Chondrocyte (in vitro differentiated cells): ENCODE results near the gene NLRX1. TPM values are rescaled to one million over a fixed set of nuclear protein-coding genes. Genes with fewer than 3 reads are reported as not detected.
"Not testable (repeated sequence)": the region's sequence is repeated elsewhere in the genome, so short reads cannot be mapped to it uniquely, and the experiment has no call there.

Experiments
- DNase-seq: peaks from one replicate; pipeline ENCODE4 v3.0.0; 2021; ENCODE audit warnings: mixed read lengths, low spot score
- H3K27ac Mint-ChIP-seq: one replicate; pipeline ENCODE4 v1.8.0; 2021; ENCODE audit warnings: mild to moderate bottlenecking, moderate library complexity, mixed read lengths; ENCODE audit not compliant: unreplicated experiment
- H3K27me3 Mint-ChIP-seq: 2 replicates; pipeline ENCODE4 v1.8.0; 2021; ENCODE audit warnings: low read depth, mixed read lengths
- H3K36me3 Mint-ChIP-seq: 2 replicates; pipeline ENCODE4 v1.8.0; 2021; ENCODE audit warnings: low read depth, mixed read lengths
- H3K4me1 Mint-ChIP-seq: 2 replicates; pipeline ENCODE4 v1.8.0; 2021; ENCODE audit warnings: low read depth, mild to moderate bottlenecking, mixed read lengths
- H3K4me3 Mint-ChIP-seq: one replicate; pipeline ENCODE4 v1.8.0; 2021; ENCODE audit warnings: mild to moderate bottlenecking, moderate library complexity, mixed read lengths; ENCODE audit not compliant: unreplicated experiment
- H3K9me3 Mint-ChIP-seq: 2 replicates; pipeline ENCODE4 v1.8.0; 2021; ENCODE audit warnings: low read depth, mixed read lengths
- total RNA-seq: library from RNA; stranded (reverse); gene quantifications from 3 replicates; pipeline ENCODE4 v1.2.1, GENCODE V29; 2021
- TF ChIP-seq, protein P1 (sequence below): fragments of 200-600 bp; sonication (generic); IDR thresholded peaks from 2 replicates; pipeline ENCODE4 v1.5.0; 2021; ENCODE audit warnings: antibody characterized with exemption, mild to moderate bottlenecking, moderate library complexity

The NLRX1 gene
- total RNA-seq, 1 donor from 2014 or later = 20.1 TPM

DNA sequence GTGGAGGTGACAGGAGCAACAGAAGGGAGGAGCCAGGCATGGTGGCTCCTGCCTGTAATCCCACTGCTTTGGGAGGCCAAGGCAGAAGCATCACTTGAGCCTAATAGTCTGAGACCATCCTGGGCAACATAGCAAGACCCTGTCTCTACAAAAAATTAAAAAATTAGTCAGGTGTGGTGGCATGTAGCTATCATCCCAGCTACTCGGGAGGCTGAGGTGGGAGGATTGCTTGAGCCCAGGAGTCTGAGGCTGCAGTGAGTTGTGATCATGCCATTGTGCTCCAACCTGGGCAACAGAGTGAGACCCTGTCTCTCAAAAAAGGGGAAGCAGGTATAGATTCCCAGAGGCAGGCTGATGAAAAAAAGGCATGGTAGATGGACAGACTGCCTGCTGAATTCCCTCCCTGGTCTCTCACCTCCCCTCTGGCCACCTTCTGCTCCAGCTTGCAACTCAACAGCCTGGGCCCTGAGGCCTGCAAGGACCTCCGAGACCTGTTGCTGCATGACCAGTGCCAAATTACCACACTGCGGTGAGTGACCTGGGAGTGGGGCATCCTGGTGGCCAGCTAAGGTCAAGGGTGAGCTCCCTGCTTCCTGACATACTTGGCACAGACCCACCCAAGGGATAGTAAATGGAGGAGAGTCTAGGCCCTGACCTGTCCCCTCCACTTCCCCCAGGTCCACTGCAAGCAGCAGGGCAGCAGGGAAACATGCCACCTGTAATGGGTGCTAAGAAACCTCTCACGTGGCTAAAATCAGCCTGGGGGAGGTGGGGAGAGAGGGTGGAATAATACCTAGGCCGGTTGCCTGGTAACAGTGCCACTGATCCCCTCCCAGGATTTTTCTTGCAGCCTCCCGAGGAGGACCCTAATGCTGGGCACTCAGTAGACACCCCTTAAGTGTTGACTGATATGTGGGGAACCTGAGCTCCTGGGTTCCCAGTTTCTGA lies 12.5 kb downstream of the NLRX1 start:
- TF ChIP-seq, protein P1, sequence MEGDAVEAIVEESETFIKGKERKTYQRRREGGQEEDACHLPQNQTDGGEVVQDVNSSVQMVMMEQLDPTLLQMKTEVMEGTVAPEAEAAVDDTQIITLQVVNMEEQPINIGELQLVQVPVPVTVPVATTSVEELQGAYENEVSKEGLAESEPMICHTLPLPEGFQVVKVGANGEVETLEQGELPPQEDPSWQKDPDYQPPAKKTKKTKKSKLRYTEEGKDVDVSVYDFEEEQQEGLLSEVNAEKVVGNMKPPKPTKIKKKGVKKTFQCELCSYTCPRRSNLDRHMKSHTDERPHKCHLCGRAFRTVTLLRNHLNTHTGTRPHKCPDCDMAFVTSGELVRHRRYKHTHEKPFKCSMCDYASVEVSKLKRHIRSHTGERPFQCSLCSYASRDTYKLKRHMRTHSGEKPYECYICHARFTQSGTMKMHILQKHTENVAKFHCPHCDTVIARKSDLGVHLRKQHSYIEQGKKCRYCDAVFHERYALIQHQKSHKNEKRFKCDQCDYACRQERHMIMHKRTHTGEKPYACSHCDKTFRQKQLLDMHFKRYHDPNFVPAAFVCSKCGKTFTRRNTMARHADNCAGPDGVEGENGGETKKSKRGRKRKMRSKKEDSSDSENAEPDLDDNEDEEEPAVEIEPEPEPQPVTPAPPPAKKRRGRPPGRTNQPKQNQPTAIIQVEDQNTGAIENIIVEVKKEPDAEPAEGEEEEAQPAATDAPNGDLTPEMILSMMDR = no peak
- H3K27ac Mint-ChIP-seq = no peak overlapping the region
- no peaks in the 10 kb centered on the region for H3K27me3 Mint-ChIP-seq
- H3K4me3 Mint-ChIP-seq = no peak overlapping the region
- no peaks in the 10 kb centered on the region for H3K9me3 Mint-ChIP-seq
- peaks cover 8% of the 10 kb centered on the region for H3K4me1 Mint-ChIP-seq
- peaks cover 13% of the 10 kb centered on the region for H3K36me3 Mint-ChIP-seq
- DNase-seq = no peak

DNA sequence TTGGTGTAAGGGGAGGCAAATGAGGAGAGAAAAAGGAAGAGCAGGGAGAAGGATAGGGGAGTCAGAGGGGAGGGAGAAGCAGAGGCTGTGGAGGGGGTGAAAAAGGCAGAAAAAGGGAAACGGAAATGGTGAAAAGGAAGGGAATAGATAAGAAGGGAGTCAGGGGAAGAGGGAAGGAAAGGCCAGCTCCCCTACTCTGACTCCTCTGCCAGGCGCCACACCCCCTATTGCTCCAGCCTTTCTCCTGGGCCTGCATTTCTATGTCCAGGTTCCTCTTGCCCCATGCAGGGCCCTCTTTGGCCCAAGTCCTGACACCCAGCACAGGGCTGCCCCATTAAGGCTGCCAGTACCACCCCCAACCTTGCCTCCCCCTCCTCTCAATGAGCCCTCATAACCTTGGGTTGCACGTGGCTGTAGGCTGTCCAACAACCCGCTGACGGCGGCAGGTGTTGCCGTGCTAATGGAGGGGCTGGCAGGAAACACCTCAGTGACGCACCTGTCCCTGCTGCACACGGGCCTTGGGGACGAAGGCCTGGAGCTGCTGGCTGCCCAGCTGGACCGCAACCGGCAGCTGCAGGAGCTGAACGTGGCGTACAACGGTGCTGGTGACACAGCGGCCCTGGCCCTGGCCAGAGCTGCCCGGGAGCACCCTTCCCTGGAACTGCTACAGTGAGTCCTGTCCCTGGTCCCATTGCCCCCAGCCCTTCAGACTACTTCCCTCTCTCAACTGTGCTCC lies 13.3 kb downstream of the NLRX1 start:
- Mint-ChIP-seq H3K27ac (no peak overlapping the region), H3K36me3 (peaks cover 13% of the 10 kb centered on the region), H3K4me3 (no peak overlapping the region), H3K9me3 (no peaks in the 10 kb centered on the region), H3K27me3 (no peaks in the 10 kb centered on the region), H3K4me1 (peaks cover 8% of the 10 kb centered on the region)
- TF ChIP-seq, protein P1 = no peak
- no peak for DNase-seq

DNA sequence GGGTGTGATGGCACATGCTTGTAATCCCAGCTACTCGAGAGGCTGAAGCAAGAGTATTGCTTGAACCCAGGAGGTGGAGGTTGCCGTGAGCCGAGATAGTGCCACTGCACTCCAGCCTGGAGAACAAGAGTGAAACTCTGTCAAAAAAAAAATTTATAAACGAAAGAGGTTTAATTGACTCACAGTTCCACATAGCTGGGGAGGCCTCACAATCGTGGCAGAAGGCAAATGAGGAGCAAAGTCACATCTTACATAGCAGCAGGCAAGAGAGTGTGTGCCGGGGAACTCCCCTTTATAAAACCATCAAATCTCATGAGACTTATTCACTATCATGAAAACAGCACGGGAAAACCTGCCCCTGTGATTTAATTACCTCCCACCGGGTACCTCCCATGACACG lies 15.9 kb downstream of the NLRX1 start:
- H3K27ac Mint-ChIP-seq, H3K4me3 Mint-ChIP-seq, H3K9me3 Mint-ChIP-seq, H3K4me1 Mint-ChIP-seq, DNase-seq, H3K27me3 Mint-ChIP-seq: not testable (repeated sequence)
- H3K36me3 Mint-ChIP-seq = peaks cover 11% of the 10 kb centered on the region

DNA sequence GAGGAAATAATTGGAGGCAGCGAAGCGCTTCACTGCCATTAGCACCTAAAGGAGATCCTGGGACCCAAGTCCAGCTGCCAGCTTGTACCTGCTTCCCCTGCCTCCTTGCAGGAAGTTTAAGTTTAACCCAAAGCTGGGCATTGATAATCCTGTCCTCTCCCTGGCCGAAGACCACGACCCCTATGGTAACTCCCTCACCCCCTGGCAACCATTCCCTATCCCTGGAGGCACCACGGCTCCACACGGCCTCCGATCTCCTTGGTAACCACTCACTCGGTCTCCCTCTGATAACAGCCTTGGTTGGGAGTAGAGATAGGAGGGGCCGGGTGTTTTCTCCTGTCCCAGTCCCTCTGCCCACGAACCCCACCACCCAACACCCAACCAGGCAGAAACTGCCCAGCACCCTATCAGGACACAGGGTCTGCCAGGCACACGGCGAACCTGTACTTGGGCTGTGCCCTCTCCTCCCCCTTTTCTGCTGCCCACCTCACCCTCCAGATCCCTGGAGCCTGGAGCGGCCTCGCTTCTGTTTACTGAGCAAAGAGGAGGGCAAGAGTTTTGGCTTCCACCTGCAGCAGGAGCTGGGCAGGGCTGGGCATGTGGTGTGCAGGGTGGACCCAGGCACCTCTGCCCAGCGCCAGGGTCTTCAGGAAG lies 17.6 kb downstream of the NLRX1 start:
- TF ChIP-seq, protein P1 = no peak
- H3K4me3 Mint-ChIP-seq = no peak overlapping the region

DNA sequence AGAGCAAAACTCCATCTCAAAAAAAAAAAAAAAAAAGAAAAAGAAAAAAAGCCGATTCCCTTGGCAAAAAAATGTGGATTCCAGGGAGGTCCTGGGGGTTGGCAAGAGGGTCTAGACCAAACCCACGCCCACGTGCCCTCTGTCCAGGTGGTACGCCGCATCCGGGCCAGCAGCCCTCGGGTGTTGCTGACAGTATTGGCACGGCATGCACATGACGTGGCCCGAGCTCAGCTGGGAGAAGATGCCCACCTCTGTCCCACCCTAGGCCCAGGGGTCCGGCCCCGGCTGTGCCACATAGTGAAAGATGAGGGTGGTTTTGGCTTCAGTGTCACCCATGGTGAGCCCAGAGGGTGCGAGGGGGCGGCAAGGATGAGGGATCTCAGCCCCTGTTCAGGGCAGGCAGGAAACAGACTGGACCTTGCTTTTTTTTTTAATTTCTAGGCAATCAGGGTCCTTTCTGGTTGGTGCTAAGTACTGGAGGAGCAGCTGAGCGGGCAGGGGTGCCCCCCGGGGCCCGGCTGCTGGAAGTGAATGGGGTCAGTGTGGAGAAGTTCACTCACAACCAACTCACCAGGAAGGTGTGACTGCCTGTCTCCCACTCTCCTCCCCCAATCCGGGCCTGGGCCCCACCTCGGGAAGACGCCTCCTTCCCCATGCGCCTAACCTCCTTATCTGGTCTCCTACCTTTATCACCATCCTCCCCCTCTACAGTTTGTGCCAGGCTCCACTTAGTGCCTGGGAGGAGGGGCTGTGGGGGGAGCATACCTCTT lies 18.8 kb downstream of the NLRX1 start:
- TF ChIP-seq, protein P1 = no peak
- Mint-ChIP-seq H3K4me3 (no peak overlapping the region), H3K27me3 (no peaks in the 10 kb centered on the region), H3K27ac (no peak overlapping the region), H3K36me3 (peaks cover 6% of the 10 kb centered on the region), H3K9me3 (no peaks in the 10 kb centered on the region), H3K4me1 (no peaks in the 10 kb centered on the region)
- DNase-seq = no peak

More for the DNA sequence above, 17.6 kb downstream of the NLRX1 start:
- H3K4me1 Mint-ChIP-seq = no peaks in the 10 kb centered on the region
- H3K27me3 Mint-ChIP-seq = no peaks in the 10 kb centered on the region
- no peak for DNase-seq
- no peaks in the 10 kb centered on the region for H3K9me3 Mint-ChIP-seq
- no peak overlapping the region for H3K27ac Mint-ChIP-seq
- H3K36me3 Mint-ChIP-seq = peaks cover 7% of the 10 kb centered on the region
